DND-41 (cell line): Measurements from ENCODE around the gene ADARB2.

Experiments
- ATAC-seq: fragments of 200-7000 bp; cut with Tn5 transposase; 3 replicates; pipeline ENCODE4 v1.9.1; 2021; ENCODE audit warnings: low read depth; ENCODE audit not compliant: insufficient read depth
- DNase-seq: peaks from one replicate; pipeline ENCODE4 v3.0.0-alpha.2; 2020
- H2AFZ ChIP-seq: 2 replicates; pipeline ENCODE4 v1.6.0; 2012; ENCODE audit warnings: low read depth, low read length
- H3K27ac ChIP-seq: 2 replicates; pipeline ENCODE4 v1.5.1; 2012; ENCODE audit warnings: low read length, inconsistent platforms
- H3K27me3 ChIP-seq: fragments of 200-600 bp; sonication (generic); 2 replicates; pipeline ENCODE4 v1.6.0; 2012; ENCODE audit warnings: low read length, mild to moderate bottlenecking, inconsistent platforms; ENCODE audit not compliant: insufficient read depth, poor library complexity
- H3K36me3 ChIP-seq: 2 replicates; pipeline ENCODE4 v1.5.1; 2012; ENCODE audit warnings: low read length, inconsistent platforms; ENCODE audit not compliant: insufficient read depth
- H3K4me1 ChIP-seq: 2 replicates; pipeline ENCODE4 v1.5.1; 2012; ENCODE audit warnings: mild to moderate bottlenecking, low read length; ENCODE audit not compliant: insufficient read depth
- H3K4me2 ChIP-seq: 2 replicates; pipeline ENCODE4 v1.6.0; 2012; ENCODE audit warnings: mild to moderate bottlenecking, moderate library complexity, low read length, inconsistent platforms; ENCODE audit not compliant: insufficient read depth
- H3K4me3 ChIP-seq, 2 experiments: fragments of 200-600 bp in 1 of 2; shearing (Covaris generic) in 1 of 2; 2 replicates each; pipeline ENCODE4 v1.5.1; 2012 to 2016; ENCODE audit warnings: inconsistent platforms in 2 of 2, low read length in 2 of 2, mild to moderate bottlenecking in 2 of 2, low read depth in 1 of 2, moderate library complexity in 1 of 2
- H3K79me2 ChIP-seq: 2 replicates; pipeline ENCODE4 v1.6.0; 2012; ENCODE audit warnings: low read length, inconsistent platforms; ENCODE audit not compliant: insufficient read depth
- H3K9ac ChIP-seq: 2 replicates; pipeline ENCODE4 v1.6.0; 2012; ENCODE audit warnings: low read depth, mild to moderate bottlenecking, inconsistent platforms, low read length, moderate library complexity
- H3K9me3 ChIP-seq: 2 replicates; pipeline ENCODE4 v1.5.1; 2012; ENCODE audit warnings: low read length, moderate library complexity, mild to moderate bottlenecking, inconsistent platforms; ENCODE audit not compliant: insufficient read depth, severe bottlenecking
- H4K20me1 ChIP-seq: 2 replicates; pipeline ENCODE4 v1.6.0; 2012; ENCODE audit warnings: low read length; ENCODE audit not compliant: insufficient read depth
- EZH2 ChIP-seq: IDR thresholded peaks from 3 replicates; pipeline ENCODE4 v1.6.1; 2012; ENCODE audit warnings: borderline replicate concordance, low read depth, mild to moderate bottlenecking, moderate library complexity, low read length, inconsistent platforms; ENCODE audit not compliant: severe bottlenecking
- TF ChIP-seq, protein P1 (sequence below): IDR thresholded peaks from 2 replicates; pipeline ENCODE4 v1.5.1; 2012; ENCODE audit warnings: borderline replicate concordance, low read length, moderate library complexity, mild to moderate bottlenecking; ENCODE audit not compliant: poor library complexity, severe bottlenecking; ENCODE audit errors: extremely low read depth

Gene ADARB2

DNA sequence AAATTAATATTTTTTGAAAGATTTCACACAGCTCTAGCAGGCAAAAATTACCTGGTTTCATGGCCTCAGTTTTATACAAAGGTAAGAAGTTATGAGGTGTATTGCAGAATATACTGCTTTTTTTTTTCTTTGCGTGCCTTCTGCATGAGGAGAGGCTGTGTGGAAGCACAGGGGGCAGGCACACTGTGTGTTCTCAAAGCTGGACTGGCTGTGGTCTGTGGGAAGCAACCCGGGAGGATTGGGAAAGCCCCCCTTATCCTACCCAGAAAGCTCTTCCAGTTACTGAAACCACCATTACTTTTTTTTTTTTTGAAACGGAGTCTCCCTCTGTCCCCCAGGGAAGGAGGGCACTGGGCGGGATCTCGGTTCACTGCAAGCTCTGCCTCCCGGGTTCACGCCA, 25.0 kb downstream of the ADARB2 start:
- H3K4me3 ChIP-seq = no peak overlapping the region
- DNase-seq (no peak), ATAC-seq (no peak)
- TF ChIP-seq, protein P1, sequence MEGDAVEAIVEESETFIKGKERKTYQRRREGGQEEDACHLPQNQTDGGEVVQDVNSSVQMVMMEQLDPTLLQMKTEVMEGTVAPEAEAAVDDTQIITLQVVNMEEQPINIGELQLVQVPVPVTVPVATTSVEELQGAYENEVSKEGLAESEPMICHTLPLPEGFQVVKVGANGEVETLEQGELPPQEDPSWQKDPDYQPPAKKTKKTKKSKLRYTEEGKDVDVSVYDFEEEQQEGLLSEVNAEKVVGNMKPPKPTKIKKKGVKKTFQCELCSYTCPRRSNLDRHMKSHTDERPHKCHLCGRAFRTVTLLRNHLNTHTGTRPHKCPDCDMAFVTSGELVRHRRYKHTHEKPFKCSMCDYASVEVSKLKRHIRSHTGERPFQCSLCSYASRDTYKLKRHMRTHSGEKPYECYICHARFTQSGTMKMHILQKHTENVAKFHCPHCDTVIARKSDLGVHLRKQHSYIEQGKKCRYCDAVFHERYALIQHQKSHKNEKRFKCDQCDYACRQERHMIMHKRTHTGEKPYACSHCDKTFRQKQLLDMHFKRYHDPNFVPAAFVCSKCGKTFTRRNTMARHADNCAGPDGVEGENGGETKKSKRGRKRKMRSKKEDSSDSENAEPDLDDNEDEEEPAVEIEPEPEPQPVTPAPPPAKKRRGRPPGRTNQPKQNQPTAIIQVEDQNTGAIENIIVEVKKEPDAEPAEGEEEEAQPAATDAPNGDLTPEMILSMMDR = no peak
- TF ChIP-seq EZH2 = no peak
- no peak overlapping the region for H3K9ac ChIP-seq
- peaks cover 2% of the 10 kb centered on the region for H3K4me1 ChIP-seq
- H3K27ac ChIP-seq = no peak overlapping the region
- no peaks in the 10 kb centered on the region for H3K36me3 ChIP-seq
- no peaks in the 10 kb centered on the region for H3K79me2 ChIP-seq
- peaks cover 30% of the 10 kb centered on the region for H3K27me3 ChIP-seq
- no peaks in the 10 kb centered on the region for H3K9me3 ChIP-seq
- no peak overlapping the region for H2AFZ ChIP-seq
- no peaks in the 10 kb centered on the region for H4K20me1 ChIP-seq
- H3K4me2 ChIP-seq = no peak overlapping the region

- Histone ChIP-seq H3K79me2 (no peaks in the 10 kb centered on the region), H3K36me3 (no peaks in the 10 kb centered on the region), H4K20me1 (no peaks in the 10 kb centered on the region), H3K27me3 (peaks cover 25% of the 10 kb centered on the region), H3K9ac (no peak overlapping the region), H3K4me3 (no peak overlapping the region), H3K4me2 (no peak overlapping the region), H3K9me3 (peaks cover 9% of the 10 kb centered on the region), H2AFZ (no peak overlapping the region), H3K27ac (no peak overlapping the region), H3K4me1 (peaks cover 18% of the 10 kb centered on the region)
- DNase-seq (no peak), ATAC-seq (no peak)
- TF ChIP-seq EZH2 = no peak
- TF ChIP-seq, protein P1 = no peak
Observed at GRCh38 chr10:1709161-1709560, 28.2 kb downstream of the ADARB2 start.

DNA sequence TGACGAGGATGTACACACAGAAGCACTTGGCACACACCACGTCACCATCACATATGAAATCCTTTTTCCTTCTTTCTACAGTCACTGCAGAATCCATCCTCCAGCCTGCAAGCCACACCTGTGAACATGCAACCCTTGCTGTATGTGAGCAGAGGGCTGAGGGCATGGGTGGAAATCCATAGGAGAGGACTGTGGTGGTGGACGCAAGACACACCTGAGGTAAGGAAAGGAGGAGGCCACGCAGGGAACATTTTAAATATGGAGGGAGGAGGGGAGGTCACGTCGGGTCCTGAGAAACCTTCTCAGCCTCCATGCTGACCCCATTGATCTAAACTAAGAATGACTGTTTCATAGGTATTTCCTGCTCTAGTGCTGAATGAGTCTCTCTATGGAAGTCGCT, 28.6 kb downstream of the ADARB2 start:
- H3K79me2 ChIP-seq = no peaks in the 10 kb centered on the region
- H4K20me1 ChIP-seq = no peaks in the 10 kb centered on the region
- no peak for DNase-seq
- H3K4me2 ChIP-seq = no peak overlapping the region
- no peak overlapping the region for H3K9ac ChIP-seq
- no peak overlapping the region for H2AFZ ChIP-seq
- H3K27ac ChIP-seq = no peak overlapping the region
- no peak overlapping the region for H3K4me3 ChIP-seq
- H3K9me3 ChIP-seq = peaks cover 12% of the 10 kb centered on the region
- ATAC-seq = no peak
- H3K27me3 ChIP-seq = peaks cover 25% of the 10 kb centered on the region
- TF ChIP-seq, protein P1 = no peak
- no peak for TF ChIP-seq EZH2
- H3K4me1 ChIP-seq = peaks cover 18% of the 10 kb centered on the region
- H3K36me3 ChIP-seq = no peaks in the 10 kb centered on the region

- H4K20me1 ChIP-seq = no peaks in the 10 kb centered on the region
- peaks cover 23% of the 10 kb centered on the region for H3K27me3 ChIP-seq
- H2AFZ ChIP-seq = no peak overlapping the region
- peaks cover 18% of the 10 kb centered on the region for H3K4me1 ChIP-seq
- no peak overlapping the region for H3K27ac ChIP-seq
- no peak overlapping the region for H3K9ac ChIP-seq
- no peak overlapping the region for H3K4me3 ChIP-seq
- ATAC-seq (peak; percentile 97), DNase-seq (peak; percentile 77)
- peaks cover 21% of the 10 kb centered on the region for H3K9me3 ChIP-seq
- 0 out of 2 replicates have a peak overlapping the region, but pooled peaks have one; percentile 9 for H3K4me2 ChIP-seq
- TF ChIP-seq, protein P1 = no peak
- TF ChIP-seq EZH2 = no peak
- H3K36me3 ChIP-seq = no peaks in the 10 kb centered on the region
- H3K79me2 ChIP-seq = no peaks in the 10 kb centered on the region
Observed at GRCh38 chr10:1706711-1707110, 30.6 kb downstream of the ADARB2 start.
